HepG2 (cell line): Measurements from ENCODE around the gene CNTN4. TPM values are rescaled to one million over a fixed set of nuclear protein-coding genes. Genes with fewer than 3 reads are reported as not detected.

ENCODE experiments used
- ATAC-seq: fragments of 200-7000 bp; cut with Tn5 transposase; 3 replicates; pipeline ENCODE4 v1.9.1; 2020; ENCODE audit warnings: mild to moderate bottlenecking, moderate library complexity
- BruUV-seq: library from RNA; stranded (reverse); fragments of 400-500 nt; replicated peaks from 2 replicates; lab custom pipeline; 2021; lab: Mats Ljungman, UMichigan
- CTCF ChIA-PET: fragments of 300-600 bp; formaldehyde crosslinking; extraction: SDS; loops from one replicate; lab custom pipeline; 2021; ENCODE audit warnings: low total read pairs, inconsistent platforms, low intra/inter-chr PET ratio; lab: Yijun Ruan, JAX
- POLR2A ChIA-PET: fragments of 350-600 bp; sonication (Branson Sonifier 250); formaldehyde crosslinking; loops from one replicate; lab custom pipeline; 2020; ENCODE audit warnings: antibody characterized with exemption, inconsistent platforms; lab: Yijun Ruan, JAX
- DNase-seq: peaks from one replicate; pipeline ENCODE4 v3.0.0-alpha.2; 2015; ENCODE audit warnings: low spot score
- FAIRE-seq: peaks from 3 replicates; lab custom pipeline; 2011; peaks lifted over from hg19 to GRCh38; lab: Jason Lieb, UNC
- H2AFZ ChIP-seq: one replicate; pipeline ENCODE4 v1.6.1; 2011; ENCODE audit warnings: low read length, inconsistent platforms
- H3K27ac ChIP-seq: fragments of 300-600 bp; 3 replicates; pipeline ENCODE4 v1.8.0; 2011; ENCODE audit warnings: mixed run types, mild to moderate bottlenecking, mixed read lengths, low read length, inconsistent platforms; ENCODE audit not compliant: insufficient read depth; ENCODE audit errors: extremely low read length
- H3K27me3 ChIP-seq, 2 experiments: fragments of 200-600 bp in 1 of 2; 2 replicates in 1 of 2; 3 replicates in 1 of 2; pipeline versions ENCODE4 v1.6.0 to v1.8.0; 2011; ENCODE audit warnings: low read length in 2 of 2, mild to moderate bottlenecking in 2 of 2, moderate library complexity in 2 of 2, inconsistent platforms in 1 of 2; ENCODE audit not compliant: insufficient read depth in 2 of 2, control insufficient read depth in 1 of 2
- H3K36me3 ChIP-seq, 2 experiments: fragments of 200-600 bp in 1 of 2; replicated peaks in 1 of 2; 2 replicates in 1 of 2; 3 replicates in 1 of 2; pipeline versions ENCODE4 v1.5.1 to v1.8.0; 2011; ENCODE audit warnings: low read length in 2 of 2, inconsistent platforms in 1 of 2; ENCODE audit not compliant: insufficient read depth in 2 of 2, control insufficient read depth in 1 of 2
- H3K4me1 ChIP-seq: 2 replicates; pipeline ENCODE4 v1.5.1; 2012; ENCODE audit warnings: low read length, inconsistent platforms; ENCODE audit not compliant: insufficient read depth
- H3K4me2 ChIP-seq: 2 replicates; pipeline ENCODE4 v1.6.0; 2011; ENCODE audit warnings: low read depth, low read length, inconsistent platforms
- H3K4me3 ChIP-seq, 3 experiments: fragments of 200-600 bp in 1 of 3; sonication (generic), shearing (Covaris generic) in 1 of 3; replicated peaks in 1 of 3; 2 replicates each; pipeline ENCODE4 v1.5.1; 2011 to 2016; ENCODE audit warnings: low read length in 3 of 3, inconsistent platforms in 2 of 3, low read depth in 2 of 3, mild to moderate bottlenecking in 2 of 3, control low read depth in 1 of 3, mixed read lengths in 1 of 3; ENCODE audit not compliant: insufficient read depth in 1 of 3
- H3K79me2 ChIP-seq: one replicate; pipeline ENCODE4 v1.6.1; 2011; ENCODE audit warnings: low read length, inconsistent platforms; ENCODE audit not compliant: insufficient read depth
- H3K9ac ChIP-seq: 2 replicates; pipeline ENCODE4 v1.6.0; 2011; ENCODE audit warnings: mild to moderate bottlenecking, low read depth, low read length, inconsistent platforms; ENCODE audit not compliant: insufficient read depth
- H3K9me3 ChIP-seq: 2 replicates; pipeline ENCODE4 v1.5.1; 2012; ENCODE audit warnings: mild to moderate bottlenecking, low read length
- H4K20me1 ChIP-seq: 2 replicates; pipeline ENCODE4 v1.6.0; 2011; ENCODE audit warnings: inconsistent platforms, mild to moderate bottlenecking, low read length, moderate library complexity; ENCODE audit not compliant: insufficient read depth
- GTF2F1 ChIP-seq: fragments of 150-350 bp; IDR thresholded peaks from 2 replicates; pipeline ENCODE4 v1.6.1; 2014; ENCODE audit warnings: low read length
- KLF16 ChIP-seq, 2 experiments: sonication (generic) in 1 of 2; formaldehyde crosslinking in 1 of 2; IDR thresholded peaks; 2 replicates each; pipeline versions ENCODE4 v1.6.1 to v1.8.0; 2016 to 2023; ENCODE audit warnings: missing genetic modification reagents in 2 of 2, missing compliant biosample characterization in 1 of 2
- MED1 ChIP-seq: sonication (generic); formaldehyde crosslinking; IDR thresholded peaks from 2 replicates; pipeline ENCODE4 v1.4.0; 2020; ENCODE audit warnings: missing genetic modification reagents
- REXO4 ChIP-seq: sonication (generic); formaldehyde crosslinking; IDR thresholded peaks from 2 replicates; pipeline ENCODE4 v1.8.0; 2022; ENCODE audit warnings: missing genetic modification reagents, mild to moderate bottlenecking, borderline replicate concordance
- SOX6 ChIP-seq, 2 experiments: fragments of 450-650 bp in 1 of 2; sonication (generic) in 1 of 2; formaldehyde crosslinking in 1 of 2; IDR thresholded peaks; 2 replicates each; pipeline versions ENCODE4 v1.4.0 to v1.6.1; 2017 to 2020; ENCODE audit warnings: antibody characterized with exemption in 1 of 2, mild to moderate bottlenecking in 1 of 2, missing genetic modification reagents in 1 of 2
- ZNF616 ChIP-seq: sonication (generic); formaldehyde crosslinking; IDR thresholded peaks from 2 replicates; pipeline ENCODE4 v1.5.0; 2020; ENCODE audit warnings: low read depth, mild to moderate bottlenecking, missing genetic modification reagents
- ZNF703 ChIP-seq: sonication (generic); formaldehyde crosslinking; IDR thresholded peaks from 2 replicates; pipeline ENCODE4 v1.5.1; 2020; ENCODE audit warnings: missing genetic modification reagents, mild to moderate bottlenecking, moderate library complexity, borderline replicate concordance
- ZNF792 ChIP-seq: IDR thresholded peaks from 2 replicates; pipeline ENCODE4 v1.6.1; 2016
- WGBS: methylation state at CpG from one replicate; pipeline ENCODE4 v1.1.6; 2017; ENCODE audit warnings: low lambda C conversion rate; 5-methylcytosine and 5-hydroxymethylcytosine counted together
- in situ Hi-C: cut with HindIII; loops from 2 replicates; pipeline ENCODE4 v1.10.0; 2017; ENCODE audit warnings: low pct_unique_long_range_greater_than_20kb; ENCODE audit not compliant: extremely low pct_ligation_motif_present
- intact Hi-C: fragments of 100-400 bp; cut with micrococcal nuclease; formaldehyde crosslinking; loops from one replicate; pipeline ENCODE4 v1.10.0; 2022; ENCODE audit not compliant: unreplicated experiment
- polyA plus RNA-seq, 8 experiments: library from polyadenylated mRNA; depleted of rRNA in 3 of 8; stranded (reverse) in 7 of 8; unstranded in 1 of 8; fragments of >200 nt; fragmentation: Illumina TruSeq in 4 of 8; extraction: Trizol in 4 of 8; gene quantifications; 2 replicates each; pipeline versions ENCODE4 v1.2.1 to v1.2.3, GENCODE V29; 2011 to 2016; ENCODE audit warnings: low read depth in 4 of 8, missing spikeins in 1 of 8, mixed read lengths in 1 of 8; ENCODE audit not compliant: insufficient read depth in 1 of 8
- total RNA-seq, 5 experiments: library from RNA; depleted of rRNA; stranded (reverse); fragments of >200 nt; fragmentation: Illumina TruSeq; extraction: Trizol; gene quantifications; 2 replicates each; pipeline ENCODE4 v1.2.3, GENCODE V29; 2016; ENCODE audit warnings: low read depth in 1 of 5
- TF ChIP-seq, protein P1 (sequence below): sonication (generic); formaldehyde crosslinking; IDR thresholded peaks from 2 replicates; pipeline ENCODE4 v1.4.0; 2020; ENCODE audit warnings: missing genetic modification reagents
- TF ChIP-seq, protein P2 (sequence below): sonication (generic); formaldehyde crosslinking; IDR thresholded peaks from 2 replicates; pipeline ENCODE4 v1.8.0; 2022; ENCODE audit warnings: mild to moderate bottlenecking, missing genetic modification reagents; ENCODE audit not compliant: insufficient replicate concordance
- TF ChIP-seq, protein P3 (sequence below): sonication (generic); formaldehyde crosslinking; IDR thresholded peaks from 2 replicates; pipeline ENCODE4 v1.8.0; 2022; ENCODE audit warnings: low read depth, missing genetic modification reagents
- TF ChIP-seq, protein P4 (sequence below): sonication (generic); formaldehyde crosslinking; IDR thresholded peaks from 2 replicates; pipeline ENCODE4 v1.5.1; 2020; ENCODE audit warnings: missing genetic modification reagents, mild to moderate bottlenecking, borderline replicate concordance
- TF ChIP-seq, protein P5 (sequence below): sonication (generic); formaldehyde crosslinking; IDR thresholded peaks from 2 replicates; pipeline ENCODE4 v1.5.0; 2020; ENCODE audit warnings: missing genetic modification reagents, mild to moderate bottlenecking, borderline replicate concordance
- TF ChIP-seq, protein P6 (sequence below): sonication (generic); formaldehyde crosslinking; IDR thresholded peaks from 2 replicates; pipeline ENCODE4 v1.8.1; 2023; ENCODE audit warnings: mild to moderate bottlenecking, missing genetic modification reagents

CNTN4 gene
- total and polyA plus RNA-seq, 2 of the 13 experiments (the other 11 are each of a cell fraction or from before 2014, with no cell fraction given): 0.01 to 0.13 TPM

DNA sequence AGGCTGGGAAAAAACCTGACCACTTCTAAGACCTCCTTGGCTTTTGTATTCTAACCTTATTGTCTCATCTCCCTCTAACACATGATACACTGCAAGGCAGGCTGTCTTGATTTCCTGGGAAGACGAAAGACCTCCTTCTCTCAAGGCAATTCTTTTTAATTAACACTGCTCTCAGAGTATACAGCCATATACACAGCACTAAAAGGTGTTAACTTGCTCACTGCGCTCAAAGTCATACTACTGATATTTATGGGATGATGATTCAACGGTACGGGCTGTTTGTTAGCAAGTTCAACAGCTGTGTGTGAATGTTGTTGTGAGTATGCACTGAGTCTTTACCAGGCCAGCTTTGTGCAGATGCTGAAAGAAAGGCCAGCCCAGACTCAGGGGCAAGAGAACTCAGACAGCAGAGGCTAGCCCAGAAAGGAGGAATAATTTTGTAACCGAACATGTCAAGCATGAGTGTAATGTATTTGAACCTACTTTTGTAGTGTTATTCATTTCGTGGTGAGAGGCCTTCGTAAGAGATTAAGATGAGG lies 781.6 kb downstream of the CNTN4 start:
- 23% methylated on average over 7 of the region's 7 CpGs for WGBS
- Histone ChIP-seq H4K20me1 (no peaks in the 10 kb centered on the region), H3K9ac (no peak overlapping the region), H3K4me2 (no peak overlapping the region), H2AFZ (no peak overlapping the region), H3K79me2 (no peaks in the 10 kb centered on the region), H3K36me3 (no peaks in the 10 kb centered on the region), H3K27ac (no peak overlapping the region), H3K4me1 (no peaks in the 10 kb centered on the region), H3K9me3 (no peaks in the 10 kb centered on the region), H3K27me3 (no peaks in the 10 kb centered on the region), H3K4me3 (no peak overlapping the region)
- POLR2A ChIA-PET: no interaction called here
- CTCF ChIA-PET: no interaction called here
- TF ChIP-seq ZNF703 (no peak), KLF16 (CRISPR knock-in tag; IDR thresholded peaks at IDR 0.05) (no peak), SOX6 (IDR thresholded peaks at IDR 0.05) (no peak), SOX6 (CRISPR knock-in tag; IDR thresholded peaks at IDR 0.05) (no peak), REXO4 (no peak), ZNF616 (no peak), ZNF792 (CRISPR knock-in tag) (no peak), MED1 (no peak), GTF2F1 (no peak)
- TF ChIP-seq, protein P1, sequence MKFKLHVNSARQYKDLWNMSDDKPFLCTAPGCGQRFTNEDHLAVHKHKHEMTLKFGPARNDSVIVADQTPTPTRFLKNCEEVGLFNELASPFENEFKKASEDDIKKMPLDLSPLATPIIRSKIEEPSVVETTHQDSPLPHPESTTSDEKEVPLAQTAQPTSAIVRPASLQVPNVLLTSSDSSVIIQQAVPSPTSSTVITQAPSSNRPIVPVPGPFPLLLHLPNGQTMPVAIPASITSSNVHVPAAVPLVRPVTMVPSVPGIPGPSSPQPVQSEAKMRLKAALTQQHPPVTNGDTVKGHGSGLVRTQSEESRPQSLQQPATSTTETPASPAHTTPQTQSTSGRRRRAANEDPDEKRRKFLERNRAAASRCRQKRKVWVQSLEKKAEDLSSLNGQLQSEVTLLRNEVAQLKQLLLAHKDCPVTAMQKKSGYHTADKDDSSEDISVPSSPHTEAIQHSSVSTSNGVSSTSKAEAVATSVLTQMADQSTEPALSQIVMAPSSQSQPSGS: no peak
- TF ChIP-seq, protein P2, sequence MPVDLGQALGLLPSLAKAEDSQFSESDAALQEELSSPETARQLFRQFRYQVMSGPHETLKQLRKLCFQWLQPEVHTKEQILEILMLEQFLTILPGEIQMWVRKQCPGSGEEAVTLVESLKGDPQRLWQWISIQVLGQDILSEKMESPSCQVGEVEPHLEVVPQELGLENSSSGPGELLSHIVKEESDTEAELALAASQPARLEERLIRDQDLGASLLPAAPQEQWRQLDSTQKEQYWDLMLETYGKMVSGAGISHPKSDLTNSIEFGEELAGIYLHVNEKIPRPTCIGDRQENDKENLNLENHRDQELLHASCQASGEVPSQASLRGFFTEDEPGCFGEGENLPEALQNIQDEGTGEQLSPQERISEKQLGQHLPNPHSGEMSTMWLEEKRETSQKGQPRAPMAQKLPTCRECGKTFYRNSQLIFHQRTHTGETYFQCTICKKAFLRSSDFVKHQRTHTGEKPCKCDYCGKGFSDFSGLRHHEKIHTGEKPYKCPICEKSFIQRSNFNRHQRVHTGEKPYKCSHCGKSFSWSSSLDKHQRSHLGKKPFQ (CRISPR knock-in tag): no peak
- TF ChIP-seq, protein P3, sequence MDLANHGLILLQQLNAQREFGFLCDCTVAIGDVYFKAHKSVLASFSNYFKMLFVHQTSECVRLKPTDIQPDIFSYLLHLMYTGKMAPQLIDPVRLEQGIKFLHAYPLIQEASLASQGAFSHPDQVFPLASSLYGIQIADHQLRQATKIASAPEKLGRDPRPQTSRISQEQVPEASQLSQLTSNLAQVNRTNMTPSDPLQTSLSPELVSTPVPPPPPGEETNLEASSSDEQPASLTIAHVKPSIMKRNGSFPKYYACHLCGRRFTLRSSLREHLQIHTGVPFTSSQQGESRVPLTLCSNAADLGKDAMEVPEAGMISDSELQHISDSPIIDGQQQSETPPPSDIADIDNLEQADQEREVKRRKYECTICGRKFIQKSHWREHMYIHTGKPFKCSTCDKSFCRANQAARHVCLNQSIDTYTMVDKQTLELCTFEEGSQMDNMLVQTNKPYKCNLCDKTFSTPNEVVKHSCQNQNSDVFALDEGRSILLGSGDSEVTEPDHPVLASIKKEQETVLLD (CRISPR knock-in tag): no peak
- TF ChIP-seq, protein P4, sequence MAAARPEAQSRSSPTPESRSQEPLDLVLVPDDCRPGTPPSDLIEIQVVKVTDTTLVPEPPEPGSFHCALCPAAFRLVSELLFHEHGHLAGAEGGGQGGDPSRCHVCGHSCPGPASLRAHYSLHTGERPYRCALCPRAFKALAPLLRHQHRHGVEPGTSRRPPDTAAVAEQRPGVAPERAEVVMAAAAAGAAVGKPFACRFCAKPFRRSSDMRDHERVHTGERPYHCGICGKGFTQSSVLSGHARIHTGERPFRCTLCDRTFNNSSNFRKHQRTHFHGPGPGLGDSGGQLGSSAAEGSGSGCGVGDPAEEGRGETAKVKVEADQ: no peak
- TF ChIP-seq, protein P5, sequence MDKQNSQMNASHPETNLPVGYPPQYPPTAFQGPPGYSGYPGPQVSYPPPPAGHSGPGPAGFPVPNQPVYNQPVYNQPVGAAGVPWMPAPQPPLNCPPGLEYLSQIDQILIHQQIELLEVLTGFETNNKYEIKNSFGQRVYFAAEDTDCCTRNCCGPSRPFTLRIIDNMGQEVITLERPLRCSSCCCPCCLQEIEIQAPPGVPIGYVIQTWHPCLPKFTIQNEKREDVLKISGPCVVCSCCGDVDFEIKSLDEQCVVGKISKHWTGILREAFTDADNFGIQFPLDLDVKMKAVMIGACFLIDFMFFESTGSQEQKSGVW (CRISPR knock-in tag): no peak
- TF ChIP-seq, protein P6, sequence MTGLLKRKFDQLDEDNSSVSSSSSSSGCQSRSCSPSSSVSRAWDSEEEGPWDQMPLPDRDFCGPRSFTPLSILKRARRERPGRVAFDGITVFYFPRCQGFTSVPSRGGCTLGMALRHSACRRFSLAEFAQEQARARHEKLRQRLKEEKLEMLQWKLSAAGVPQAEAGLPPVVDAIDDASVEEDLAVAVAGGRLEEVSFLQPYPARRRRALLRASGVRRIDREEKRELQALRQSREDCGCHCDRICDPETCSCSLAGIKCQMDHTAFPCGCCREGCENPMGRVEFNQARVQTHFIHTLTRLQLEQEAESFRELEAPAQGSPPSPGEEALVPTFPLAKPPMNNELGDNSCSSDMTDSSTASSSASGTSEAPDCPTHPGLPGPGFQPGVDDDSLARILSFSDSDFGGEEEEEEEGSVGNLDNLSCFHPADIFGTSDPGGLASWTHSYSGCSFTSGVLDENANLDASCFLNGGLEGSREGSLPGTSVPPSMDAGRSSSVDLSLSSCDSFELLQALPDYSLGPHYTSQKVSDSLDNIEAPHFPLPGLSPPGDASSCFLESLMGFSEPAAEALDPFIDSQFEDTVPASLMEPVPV (CRISPR knock-in tag): no peak
- FAIRE-seq (no peak), DNase-seq (no peak), ATAC-seq (no peak)
- BruUV-seq: no TSS peak
- in situ Hi-C loops (no loop called here), intact Hi-C loops (no loop called here)
